Measurements from ENCODE around the gene THSD7A.

Gene THSD7A

GRCh38 chr7:11374629-11375028 is 457.4 kb downstream of the THSD7A start:
- no peaks in the 10 kb centered on the region for H3K9me3 ChIP-seq (ENCODE audit: low read length)
- H3K4me3 ChIP-seq (ENCODE audit: low read length), result no peak overlapping the region
- no peaks in the 10 kb centered on the region for H3K27me3 ChIP-seq (ENCODE audit: insufficient read depth, low read length)
- H3K36me3 ChIP-seq (ENCODE audit: insufficient read depth, low read length), result no peaks in the 10 kb centered on the region
- no peaks in the 10 kb centered on the region for H3K4me1 ChIP-seq (ENCODE audit: insufficient read depth, low read length)
- no peak overlapping the region for H2AFZ ChIP-seq (ENCODE audit: low read depth, low read length)

- H3K36me3 ChIP-seq (ENCODE audit: insufficient read depth, low read length), result no peaks in the 10 kb centered on the region
- H2AFZ ChIP-seq (ENCODE audit: low read depth, low read length), result no peak overlapping the region
- no peaks in the 10 kb centered on the region for H3K9me3 ChIP-seq (ENCODE audit: low read length)
- no peaks in the 10 kb centered on the region for H3K27me3 ChIP-seq (ENCODE audit: insufficient read depth, low read length)
- no peaks in the 10 kb centered on the region for H3K4me1 ChIP-seq (ENCODE audit: insufficient read depth, low read length)
- H3K4me3 ChIP-seq (ENCODE audit: low read length), result no peak overlapping the region
These were observed 458.4 kb downstream of the THSD7A start for GRCh38 chr7:11373546-11374142.

- Histone ChIP-seq H3K4me1 (ENCODE audit: insufficient read depth, low read length) (no peaks in the 10 kb centered on the region), H3K27me3 (ENCODE audit: insufficient read depth, low read length) (no peaks in the 10 kb centered on the region), H3K36me3 (ENCODE audit: insufficient read depth, low read length) (no peaks in the 10 kb centered on the region), H3K9me3 (ENCODE audit: low read length) (no peaks in the 10 kb centered on the region), H3K4me3 (ENCODE audit: low read length) (no peak overlapping the region), H2AFZ (ENCODE audit: low read depth, low read length) (no peak overlapping the region)
These were observed 462.3 kb downstream of the THSD7A start for GRCh38 chr7:11369696-11370095.

- H3K36me3 ChIP-seq (ENCODE audit: insufficient read depth, low read length), result no peaks in the 10 kb centered on the region
- no peak overlapping the region for H3K4me3 ChIP-seq (ENCODE audit: low read length)
- H3K4me1 ChIP-seq (ENCODE audit: insufficient read depth, low read length), result no peaks in the 10 kb centered on the region
- no peak overlapping the region for H2AFZ ChIP-seq (ENCODE audit: low read depth, low read length)
- H3K9me3 ChIP-seq (ENCODE audit: low read length), result no peaks in the 10 kb centered on the region
- H3K27me3 ChIP-seq (ENCODE audit: insufficient read depth, low read length), result no peaks in the 10 kb centered on the region
These were observed 465.9 kb downstream of the THSD7A start for GRCh38 chr7:11366118-11366517.

GRCh38 chr7:11358637-11359036 is 473.4 kb downstream of the THSD7A start:
- H3K9me3 ChIP-seq (ENCODE audit: low read length), result no peaks in the 10 kb centered on the region
- H3K27me3 ChIP-seq (ENCODE audit: insufficient read depth, low read length), result no peaks in the 10 kb centered on the region
- no peak overlapping the region for H3K4me3 ChIP-seq (ENCODE audit: low read length)
- H3K36me3 ChIP-seq (ENCODE audit: insufficient read depth, low read length), result no peaks in the 10 kb centered on the region
- no peak overlapping the region for H2AFZ ChIP-seq (ENCODE audit: low read depth, low read length)
- H3K4me1 ChIP-seq (ENCODE audit: insufficient read depth, low read length), result no peaks in the 10 kb centered on the region

- H2AFZ ChIP-seq (ENCODE audit: low read depth, low read length), result no peak overlapping the region
- no peaks in the 10 kb centered on the region for H3K4me1 ChIP-seq (ENCODE audit: insufficient read depth, low read length)
- H3K36me3 ChIP-seq (ENCODE audit: insufficient read depth, low read length), result no peaks in the 10 kb centered on the region
- H3K9me3 ChIP-seq (ENCODE audit: low read length), result no peaks in the 10 kb centered on the region
- no peak overlapping the region for H3K4me3 ChIP-seq (ENCODE audit: low read length)
- no peaks in the 10 kb centered on the region for H3K27me3 ChIP-seq (ENCODE audit: insufficient read depth, low read length)
These were observed 476.5 kb downstream of the THSD7A start for GRCh38 chr7:11355399-11356005.

GRCh38 chr7:11346302-11346701 is 485.7 kb downstream of the THSD7A start:
- no peaks in the 10 kb centered on the region for H3K27me3 ChIP-seq (ENCODE audit: insufficient read depth, low read length)
- peaks cover 6% of the 10 kb centered on the region for H3K4me1 ChIP-seq (ENCODE audit: insufficient read depth, low read length)
- no peak overlapping the region for H2AFZ ChIP-seq (ENCODE audit: low read depth, low read length)
- no peaks in the 10 kb centered on the region for H3K36me3 ChIP-seq (ENCODE audit: insufficient read depth, low read length)
- no peak overlapping the region for H3K4me3 ChIP-seq (ENCODE audit: low read length)
- H3K9me3 ChIP-seq (ENCODE audit: low read length), result no peaks in the 10 kb centered on the region

- no peaks in the 10 kb centered on the region for H3K9me3 ChIP-seq (ENCODE audit: low read length)
- no peaks in the 10 kb centered on the region for H3K27me3 ChIP-seq (ENCODE audit: insufficient read depth, low read length)
- H3K36me3 ChIP-seq (ENCODE audit: insufficient read depth, low read length), result no peaks in the 10 kb centered on the region
- peaks cover 8% of the 10 kb centered on the region for H3K4me1 ChIP-seq (ENCODE audit: insufficient read depth, low read length)
- H3K4me3 ChIP-seq (ENCODE audit: low read length), result no peak overlapping the region
- no peak overlapping the region for H2AFZ ChIP-seq (ENCODE audit: low read depth, low read length)
These were observed 486.4 kb downstream of the THSD7A start for GRCh38 chr7:11345621-11346020.

GRCh38 chr7:11343818-11344413 is 488.1 kb downstream of the THSD7A start:
- no peak overlapping the region for H3K4me3 ChIP-seq (ENCODE audit: low read length)
- no peaks in the 10 kb centered on the region for H3K9me3 ChIP-seq (ENCODE audit: low read length)
- peaks cover 18% of the 10 kb centered on the region for H3K4me1 ChIP-seq (ENCODE audit: insufficient read depth, low read length)
- no peaks in the 10 kb centered on the region for H3K27me3 ChIP-seq (ENCODE audit: insufficient read depth, low read length)
- H2AFZ ChIP-seq (ENCODE audit: low read depth, low read length), result peak overlapping the region; percentile 11
- no peaks in the 10 kb centered on the region for H3K36me3 ChIP-seq (ENCODE audit: insufficient read depth, low read length)

GRCh38 chr7:11343136-11343535 is 488.9 kb downstream of the THSD7A start:
- peaks cover 18% of the 10 kb centered on the region for H3K4me1 ChIP-seq (ENCODE audit: insufficient read depth, low read length)
- no peaks in the 10 kb centered on the region for H3K9me3 ChIP-seq (ENCODE audit: low read length)
- H3K27me3 ChIP-seq (ENCODE audit: insufficient read depth, low read length), result no peaks in the 10 kb centered on the region
- peak overlapping the region; percentile 11 for H2AFZ ChIP-seq (ENCODE audit: low read depth, low read length)
- H3K4me3 ChIP-seq (ENCODE audit: low read length), result no peak overlapping the region
- H3K36me3 ChIP-seq (ENCODE audit: insufficient read depth, low read length), result no peaks in the 10 kb centered on the region

GRCh38 chr7:11341285-11341944 is 490.6 kb downstream of the THSD7A start:
- H2AFZ ChIP-seq (ENCODE audit: low read depth, low read length), result peak overlapping the region; percentile 32
- H3K36me3 ChIP-seq (ENCODE audit: insufficient read depth, low read length), result no peaks in the 10 kb centered on the region
- H3K4me3 ChIP-seq (ENCODE audit: low read length), result peak overlapping the region; percentile 14
- H3K27me3 ChIP-seq (ENCODE audit: insufficient read depth, low read length), result no peaks in the 10 kb centered on the region
- no peaks in the 10 kb centered on the region for H3K9me3 ChIP-seq (ENCODE audit: low read length)
- peaks cover 18% of the 10 kb centered on the region for H3K4me1 ChIP-seq (ENCODE audit: insufficient read depth, low read length)

GRCh38 chr7:11336432-11336831 is 495.6 kb downstream of the THSD7A start:
- H3K9me3 ChIP-seq (ENCODE audit: low read length), result no peaks in the 10 kb centered on the region
- H2AFZ ChIP-seq (ENCODE audit: low read depth, low read length), result no peak overlapping the region
- no peak overlapping the region for H3K4me3 ChIP-seq (ENCODE audit: low read length)
- no peaks in the 10 kb centered on the region for H3K36me3 ChIP-seq (ENCODE audit: insufficient read depth, low read length)
- H3K27me3 ChIP-seq (ENCODE audit: insufficient read depth, low read length), result no peaks in the 10 kb centered on the region
- H3K4me1 ChIP-seq (ENCODE audit: insufficient read depth, low read length), result peaks cover 17% of the 10 kb centered on the region

- no peaks in the 10 kb centered on the region for H3K9me3 ChIP-seq (ENCODE audit: low read length)
- H2AFZ ChIP-seq (ENCODE audit: low read depth, low read length), result no peak overlapping the region
- H3K27me3 ChIP-seq (ENCODE audit: insufficient read depth, low read length), result no peaks in the 10 kb centered on the region
- no peak overlapping the region for H3K4me3 ChIP-seq (ENCODE audit: low read length)
- no peaks in the 10 kb centered on the region for H3K36me3 ChIP-seq (ENCODE audit: insufficient read depth, low read length)
- H3K4me1 ChIP-seq (ENCODE audit: insufficient read depth, low read length), result peaks cover 17% of the 10 kb centered on the region
These were observed 496.1 kb downstream of the THSD7A start for GRCh38 chr7:11335947-11336346.

Data from neuron (in vitro differentiated cells).